ENCODE results near the gene HMBS.
"Not testable (repeated sequence)": the region's sequence is repeated elsewhere in the genome, so short reads cannot be mapped to it uniquely, and the experiment has no call there.

Gene HMBS

DNA sequence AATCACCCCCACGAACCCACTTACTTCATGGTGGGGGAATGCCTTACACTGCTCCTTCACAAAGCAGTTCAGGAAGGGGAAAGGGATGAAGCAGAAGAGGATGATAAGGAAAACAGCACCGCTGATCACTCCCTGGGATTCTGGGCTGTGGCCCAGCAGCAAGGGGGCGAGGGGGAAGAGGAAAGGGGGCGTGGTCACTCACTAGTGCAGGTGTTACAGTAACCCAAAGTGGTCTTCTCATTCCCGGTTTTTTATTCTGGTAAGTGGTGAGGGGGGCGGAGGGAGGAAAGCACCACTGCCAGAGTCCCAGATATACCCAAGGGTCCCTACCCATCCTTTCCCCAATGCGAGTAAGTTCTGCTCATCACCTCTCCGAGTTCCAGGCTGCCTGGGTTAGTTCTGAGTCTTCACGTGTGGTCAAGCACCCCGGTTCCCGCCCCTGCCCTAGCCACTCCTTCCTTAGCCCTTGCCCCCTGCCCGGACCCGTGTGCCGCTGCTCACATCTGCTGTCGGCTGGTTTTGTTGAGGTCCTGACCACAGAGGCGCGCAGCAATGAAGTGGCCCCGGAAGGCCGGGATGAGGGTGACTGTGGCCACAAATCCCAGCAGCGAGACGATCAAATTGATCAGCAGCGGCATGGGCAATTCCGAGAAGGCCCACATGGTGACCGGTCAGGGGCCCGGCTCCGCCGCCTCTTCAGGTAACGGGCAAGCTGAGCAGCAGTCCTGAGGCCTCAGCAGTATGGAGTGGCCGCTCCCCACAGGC lies 16.5 kb downstream of the HMBS start:
- DNase-seq (ENCODE audit: low spot score): no peak

DNA sequence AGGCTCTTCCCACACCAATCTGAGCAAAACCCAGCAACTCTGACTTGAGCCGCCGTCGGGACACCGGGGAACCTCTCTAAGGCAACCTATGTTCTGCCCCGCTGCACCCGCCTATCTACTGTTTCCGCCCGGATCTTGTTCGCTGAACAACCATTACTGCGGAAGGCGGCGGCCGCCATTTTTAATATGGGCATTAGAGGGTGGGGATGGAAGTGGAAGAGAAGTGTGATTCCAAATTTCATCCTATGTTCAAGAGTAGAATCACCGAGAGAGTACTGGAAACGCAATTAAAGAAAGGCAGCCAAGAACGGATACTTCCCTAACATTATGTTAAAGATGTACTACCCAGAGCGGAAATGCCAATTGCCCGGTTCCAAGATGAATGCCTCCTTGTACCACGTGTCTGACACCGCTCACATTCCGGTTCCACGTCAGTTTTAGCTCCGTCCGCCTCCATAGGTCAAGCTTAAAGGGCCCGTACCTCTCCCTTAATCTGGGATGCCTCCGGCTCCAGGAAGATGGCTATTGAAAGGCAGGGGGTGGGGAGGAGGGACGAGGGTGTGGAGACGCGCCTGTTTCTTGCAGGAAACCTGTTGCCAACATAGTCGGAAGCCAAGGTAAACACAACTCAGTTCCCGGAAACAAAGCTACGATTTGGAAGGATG lies 17.2 kb downstream of the HMBS start, which contains the start of gene DPAGT1:
Gene DPAGT1, minus strand, starts transcription at position 95 of the 665 bp plus-strand sequence. CDS start 198 bp downstream, outside the sequence.
- DNase-seq (ENCODE audit: low spot score): peak; percentile 69

DNA sequence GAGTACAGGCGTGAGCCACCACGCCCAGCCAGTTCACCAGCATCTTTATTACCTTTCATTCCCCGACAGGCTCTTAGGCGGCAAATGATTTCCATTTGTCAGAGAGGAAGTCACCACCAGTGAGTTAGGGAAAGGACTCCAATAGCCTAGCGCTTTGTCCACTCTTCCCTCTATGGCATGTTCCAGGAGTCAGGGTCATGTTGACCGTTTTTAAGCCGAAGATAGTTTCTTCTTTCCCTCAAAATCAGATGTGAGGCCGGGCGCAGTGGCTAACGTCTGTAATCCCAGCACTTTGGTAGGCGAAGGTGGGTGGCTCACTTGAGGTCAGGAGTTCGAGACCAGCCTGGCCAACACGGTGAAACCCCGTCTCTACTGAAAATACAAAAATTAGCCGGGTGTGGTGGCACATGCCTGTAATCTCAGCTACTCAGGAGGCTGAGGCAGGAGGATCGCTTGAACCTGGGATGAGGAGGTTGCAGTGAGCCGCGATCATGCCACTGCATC lies 18.5 kb downstream of the HMBS start:
- DNase-seq (ENCODE audit: low spot score): not testable (repeated sequence)

DNA sequence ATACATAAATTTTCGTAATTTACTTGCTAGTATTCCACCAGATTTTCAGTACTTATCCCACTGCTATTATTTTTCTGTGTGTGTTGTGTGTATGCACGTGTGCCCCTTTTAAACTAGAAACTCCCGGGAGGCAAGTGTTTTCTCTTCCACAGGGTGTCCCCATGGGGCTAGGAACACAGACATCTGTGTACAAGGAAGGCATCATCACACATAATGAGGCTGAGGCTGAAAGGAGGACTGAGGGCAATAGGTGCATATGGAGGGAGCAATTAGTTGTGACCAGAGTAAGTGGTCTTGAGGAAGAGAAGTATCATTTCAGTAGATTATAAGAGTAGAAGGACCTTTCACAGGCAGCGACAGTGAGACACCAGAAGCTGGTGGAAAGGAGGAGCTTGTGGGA lies 19.1 kb downstream of the HMBS start:
- no peak for DNase-seq (ENCODE audit: low spot score)

DNA sequence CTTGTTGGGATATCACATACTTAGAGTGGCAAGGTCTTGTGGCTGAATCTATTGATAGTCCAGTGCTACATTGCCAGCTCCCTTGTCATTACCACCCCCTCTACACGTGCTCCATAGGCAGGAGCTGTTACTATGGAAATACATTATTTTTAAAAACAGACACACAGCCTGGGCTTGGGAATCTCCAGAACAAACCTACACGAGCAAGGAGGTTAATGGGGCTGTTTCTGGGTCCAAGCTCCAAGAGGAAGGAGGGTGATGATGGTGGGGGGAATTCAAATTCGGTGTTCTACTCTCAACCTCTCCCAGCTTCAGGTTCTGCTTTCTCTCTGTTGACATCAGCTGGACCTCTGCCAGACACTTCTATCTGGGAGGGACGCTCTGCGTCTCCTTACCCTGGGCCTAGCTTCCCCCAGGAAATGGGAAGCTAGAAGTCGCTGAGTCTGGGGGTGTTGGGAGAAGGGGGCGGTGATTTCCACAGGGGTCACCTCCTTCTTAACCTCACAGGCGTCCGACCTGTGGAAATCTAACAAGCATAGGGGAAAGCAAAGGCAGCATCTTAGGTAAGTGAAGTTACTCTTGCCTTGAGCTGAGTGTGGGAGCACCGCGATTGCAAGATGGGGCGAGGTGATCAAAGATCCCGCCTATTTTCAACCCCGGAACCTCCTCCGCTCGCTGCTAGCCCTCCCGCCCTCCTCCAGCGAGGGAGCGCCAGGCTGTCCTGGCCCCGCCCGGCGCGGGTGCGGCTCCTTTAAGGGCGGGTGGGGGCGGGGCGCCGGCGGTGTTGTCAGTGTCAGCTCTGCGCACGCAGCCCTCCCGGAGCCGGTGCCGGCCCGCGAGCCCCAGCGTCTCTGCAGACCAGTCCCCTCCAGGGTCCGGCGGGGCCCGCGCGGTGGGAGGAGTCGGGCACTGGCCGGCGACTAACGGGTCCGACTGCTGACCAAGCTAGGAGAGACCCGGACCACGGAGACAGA lies 22.2 kb downstream of the HMBS start, which contains the start of gene C2CD2L:
Gene C2CD2L, plus strand, starts transcription at position 781 of the 974 bp plus-strand sequence. CDS start 398 bp downstream, outside the sequence.
- peak; percentile 93 for DNase-seq (ENCODE audit: low spot score)

DNA sequence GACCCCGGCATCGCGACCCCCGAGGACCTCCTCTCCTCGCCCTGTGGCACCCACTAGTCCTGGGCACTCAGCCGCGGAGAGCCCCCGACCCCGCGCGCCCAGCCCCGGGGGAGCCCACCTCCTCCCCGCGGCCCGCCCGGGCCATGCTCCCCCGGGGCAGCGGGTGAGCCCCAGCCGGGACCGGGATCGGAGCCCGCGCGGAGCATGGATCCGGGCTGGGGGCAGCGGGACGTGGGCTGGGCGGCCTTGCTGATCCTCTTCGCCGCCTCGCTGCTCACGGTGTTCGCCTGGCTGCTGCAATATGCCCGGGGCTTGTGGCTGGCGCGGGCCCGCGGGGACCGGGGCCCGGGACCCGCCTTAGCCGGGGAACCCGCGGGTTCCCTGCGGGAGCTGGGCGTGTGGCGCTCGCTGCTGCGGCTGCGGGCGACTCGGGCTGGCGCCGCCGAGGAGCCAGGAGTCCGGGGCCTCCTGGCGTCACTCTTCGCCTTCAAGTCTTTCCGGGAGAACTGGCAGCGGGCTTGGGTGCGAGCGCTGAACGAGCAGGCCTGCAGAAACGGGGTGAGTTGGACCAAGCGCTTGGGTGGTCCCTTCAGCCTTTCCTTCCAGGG lies 23.0 kb downstream of the HMBS start:
- peak; percentile 36 for DNase-seq (ENCODE audit: low spot score)

DNA sequence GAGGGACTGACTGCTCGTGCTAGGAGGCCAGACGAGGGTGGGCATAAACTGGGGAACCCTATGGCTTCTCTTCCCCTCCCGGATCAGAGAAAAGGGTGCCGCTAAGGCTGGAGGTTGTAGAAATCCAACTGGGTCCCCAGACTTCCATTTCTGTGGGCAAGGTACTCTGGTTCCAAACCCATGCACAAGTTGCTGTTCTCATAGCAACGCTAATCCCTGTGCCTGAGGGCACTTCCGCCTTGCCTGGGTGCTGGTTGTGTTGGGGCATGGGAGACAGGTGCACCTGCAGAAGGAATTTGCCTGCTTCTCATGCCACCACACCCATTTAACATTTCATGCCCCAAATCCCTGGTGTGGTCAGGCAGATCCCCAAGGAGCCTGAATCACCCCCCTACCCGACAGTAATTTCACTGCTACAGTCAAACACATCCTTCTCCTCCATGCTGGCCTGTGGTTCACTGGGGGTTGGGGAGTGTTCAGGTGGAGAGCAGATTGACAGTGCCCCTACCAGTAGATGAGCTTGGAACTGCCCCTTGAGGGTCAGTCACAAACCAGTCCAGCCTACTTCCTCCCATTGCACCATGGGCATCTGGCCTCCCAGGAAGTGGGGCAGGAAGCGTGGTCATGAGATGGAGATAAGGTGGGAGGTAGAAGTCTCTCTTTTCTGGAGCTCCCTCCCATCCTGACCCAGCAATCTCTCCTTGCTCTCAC lies 23.6 kb downstream of the HMBS start:
- peak; percentile 69 for DNase-seq (ENCODE audit: low spot score)

DNA sequence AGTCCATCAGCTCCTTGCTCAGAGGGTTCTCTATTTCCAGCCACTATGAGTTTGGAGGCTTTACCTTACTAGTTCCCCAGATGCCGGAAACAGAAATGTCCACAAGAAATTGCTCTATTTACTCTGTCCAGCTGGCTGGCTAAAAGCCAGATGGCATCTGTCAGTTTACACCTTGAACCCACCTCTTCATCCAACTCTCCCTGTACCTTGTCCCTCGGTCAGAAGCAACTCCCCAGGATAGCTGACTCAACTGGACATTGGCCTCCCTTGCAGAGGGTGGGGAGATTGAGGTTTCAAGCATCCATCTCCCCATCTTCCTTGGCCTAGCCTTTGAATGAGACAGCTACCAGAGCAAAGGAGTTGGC lies 24.2 kb downstream of the HMBS start:
- DNase-seq (ENCODE audit: low spot score): no peak

DNA sequence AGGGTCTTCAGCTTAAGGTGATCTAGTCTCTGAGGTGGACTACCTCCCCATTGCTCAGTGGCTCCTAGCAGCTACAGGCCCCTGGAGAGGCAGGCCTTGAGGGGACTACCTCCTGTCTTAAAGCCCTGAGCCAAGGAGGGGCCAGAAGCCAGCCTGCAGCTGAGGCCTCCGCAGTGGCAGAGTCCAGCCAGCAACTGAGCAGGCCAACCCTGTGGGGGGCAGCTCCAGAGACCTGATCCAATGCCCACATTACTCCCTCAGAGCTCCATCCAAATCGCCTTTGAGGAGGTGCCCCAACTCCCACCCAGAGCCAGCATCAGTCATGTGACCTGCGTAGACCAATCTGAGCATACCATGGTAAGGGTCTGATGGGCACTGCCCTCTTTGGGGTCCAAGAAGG lies 25.2 kb downstream of the HMBS start:
- DNase-seq (ENCODE audit: low spot score): no peak

DNA sequence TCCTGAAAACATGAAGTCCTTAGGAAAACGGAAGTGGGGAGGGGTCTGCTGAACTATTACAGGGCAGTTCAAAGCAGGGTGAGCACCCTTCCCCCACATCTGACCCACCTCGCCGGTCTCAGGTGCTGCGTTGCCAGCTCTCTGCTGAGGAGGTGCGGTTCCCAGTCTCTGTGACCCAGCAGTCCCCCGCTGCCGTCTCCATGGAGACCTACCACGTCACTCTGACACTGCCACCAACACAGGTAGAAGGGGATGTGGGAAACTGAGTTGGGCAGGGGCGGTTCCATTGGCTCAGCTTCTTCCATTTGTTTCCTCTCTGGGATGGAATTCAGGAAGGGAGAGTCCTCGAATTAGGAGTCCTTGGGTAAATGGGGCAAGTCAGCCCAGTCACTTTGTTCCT lies 25.8 kb downstream of the HMBS start:
- no peak for DNase-seq (ENCODE audit: low spot score)

DNA sequence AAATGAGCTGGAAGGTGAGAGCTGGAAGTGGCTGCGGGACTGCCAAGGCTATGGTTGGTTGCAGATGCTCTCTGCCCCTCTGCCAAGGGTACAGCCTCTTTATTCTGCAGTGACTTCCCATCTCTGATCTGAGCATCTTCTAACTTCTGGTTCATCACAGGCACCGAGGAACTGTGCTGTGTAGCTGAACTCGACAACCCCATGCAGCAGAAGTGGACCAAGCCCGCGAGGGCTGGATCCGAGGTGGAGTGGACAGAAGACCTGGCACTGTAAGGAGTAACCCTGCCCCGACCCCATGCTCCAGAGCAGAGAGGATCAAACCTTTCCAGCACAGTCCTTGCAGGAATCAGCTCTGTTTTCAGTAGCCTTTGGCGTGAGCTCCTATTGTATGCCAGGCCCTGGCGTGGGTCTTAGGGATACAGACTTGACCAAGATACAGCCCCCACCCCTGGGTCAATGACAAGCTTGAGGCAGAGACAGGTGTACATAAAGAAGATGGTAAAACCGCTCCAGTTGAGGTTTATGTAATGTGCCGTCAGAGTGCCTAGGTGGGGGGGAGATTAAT lies 26.8 kb downstream of the HMBS start:
- no peak for DNase-seq (ENCODE audit: low spot score)

DNA sequence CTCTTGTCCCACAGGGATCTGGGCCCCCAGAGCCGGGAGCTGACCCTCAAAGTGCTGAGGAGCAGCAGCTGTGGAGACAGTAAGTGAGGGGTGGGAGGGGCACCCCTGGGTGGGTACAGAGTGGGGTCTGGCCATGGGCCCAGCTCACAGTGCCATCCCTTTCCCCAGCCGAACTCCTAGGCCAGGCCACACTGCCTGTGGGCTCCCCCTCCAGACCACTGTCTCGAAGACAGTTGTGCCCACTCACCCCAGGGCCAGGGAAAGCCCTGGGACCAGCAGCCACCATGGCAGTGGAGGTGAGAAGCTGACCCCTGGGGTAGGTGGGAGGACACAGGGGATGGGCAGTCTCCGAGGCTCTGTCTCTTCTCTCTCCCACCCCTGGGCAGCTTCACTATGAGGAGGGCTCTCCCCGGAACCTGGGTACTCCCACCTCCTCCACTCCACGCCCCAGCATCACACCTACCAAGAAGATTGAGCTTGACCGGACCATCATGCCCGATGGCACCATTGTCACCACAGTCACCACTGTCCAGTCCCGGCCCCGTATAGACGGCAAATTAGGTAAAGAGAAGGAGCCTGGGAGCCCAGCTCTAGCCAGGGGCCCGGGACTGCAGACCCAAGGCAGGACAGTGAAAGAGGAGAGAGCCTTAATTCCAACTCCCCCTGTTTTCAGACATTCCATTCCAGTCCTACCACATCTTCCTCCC lies 27.8 kb downstream of the HMBS start:
- DNase-seq (ENCODE audit: low spot score): no peak

DNA sequence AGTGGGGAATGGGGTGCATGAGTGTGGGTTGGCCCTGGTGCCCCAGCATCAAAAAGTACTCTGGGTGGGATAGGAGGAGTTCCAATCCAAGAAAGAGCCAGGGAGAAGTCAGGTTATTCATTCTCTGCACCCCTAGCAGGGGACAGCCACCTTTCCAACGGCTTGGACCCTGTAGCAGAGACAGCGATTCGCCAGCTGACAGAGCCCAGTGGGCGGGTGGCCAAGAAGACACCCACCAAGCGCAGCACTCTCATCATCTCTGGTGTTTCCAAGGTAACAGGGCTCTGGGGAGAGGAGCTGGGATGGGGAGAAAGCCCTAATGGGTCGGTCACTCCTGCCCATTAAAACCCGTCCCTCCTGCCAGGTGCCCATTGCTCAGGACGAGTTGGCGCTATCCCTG lies 29.0 kb downstream of the HMBS start:
- DNase-seq (ENCODE audit: low spot score): no peak

DNA sequence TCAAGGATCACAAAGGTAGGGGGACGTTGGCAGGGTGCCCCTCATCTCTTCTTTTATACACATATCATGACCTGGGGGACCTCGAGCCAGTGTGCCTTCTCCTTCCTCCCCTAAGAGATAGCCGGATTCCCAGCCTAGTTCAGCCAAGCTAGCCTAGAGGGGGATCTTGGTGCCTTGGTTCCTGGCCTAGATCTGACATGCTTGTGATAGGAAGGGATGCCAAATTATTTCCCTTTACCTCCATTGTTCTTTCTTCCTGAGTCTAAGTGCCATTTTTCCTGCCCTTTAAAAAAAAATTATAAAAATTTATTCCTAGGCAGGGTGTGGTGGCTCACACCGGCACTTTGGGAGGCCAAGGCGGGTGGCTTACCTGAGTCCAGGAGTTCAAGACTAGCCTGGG lies 29.7 kb downstream of the HMBS start:
- no peak for DNase-seq (ENCODE audit: low spot score)

DNA sequence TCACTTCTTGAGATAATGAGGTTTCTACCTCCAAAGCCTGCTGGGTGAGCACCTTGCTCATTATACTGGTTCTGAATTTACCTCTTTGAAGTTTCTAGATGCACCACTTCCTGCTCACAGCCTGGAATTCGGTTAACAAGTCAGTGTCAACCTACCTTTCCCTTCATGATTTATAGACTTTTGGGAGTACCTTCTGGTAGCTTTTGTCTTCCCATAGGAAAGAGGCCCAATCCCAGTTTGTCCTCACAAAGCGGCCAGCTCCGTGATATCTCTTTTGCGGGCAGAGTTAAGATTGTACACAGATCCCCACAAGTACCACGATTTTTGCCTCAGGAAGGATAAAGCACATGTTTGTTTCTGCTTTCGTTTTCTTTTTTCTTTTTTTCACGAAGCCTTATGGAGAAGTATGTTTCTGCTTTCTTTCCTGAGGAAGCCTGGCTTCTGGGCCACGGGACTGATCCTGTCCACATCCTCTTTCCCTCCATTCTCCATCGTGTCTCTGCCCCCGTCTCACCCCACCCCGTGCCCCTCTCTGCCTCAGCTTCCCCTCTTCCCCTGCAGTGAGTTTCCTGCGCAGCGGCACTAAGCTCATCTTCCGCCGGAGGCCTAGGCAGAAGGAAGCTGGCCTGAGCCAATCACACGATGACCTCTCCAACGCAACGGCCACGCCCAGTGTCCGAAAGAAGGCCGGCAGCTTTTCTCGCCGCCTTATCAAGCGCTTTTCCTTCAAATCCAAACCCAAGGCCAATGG lies 31.0 kb downstream of the HMBS start:
- no peak for DNase-seq (ENCODE audit: low spot score)

DNA sequence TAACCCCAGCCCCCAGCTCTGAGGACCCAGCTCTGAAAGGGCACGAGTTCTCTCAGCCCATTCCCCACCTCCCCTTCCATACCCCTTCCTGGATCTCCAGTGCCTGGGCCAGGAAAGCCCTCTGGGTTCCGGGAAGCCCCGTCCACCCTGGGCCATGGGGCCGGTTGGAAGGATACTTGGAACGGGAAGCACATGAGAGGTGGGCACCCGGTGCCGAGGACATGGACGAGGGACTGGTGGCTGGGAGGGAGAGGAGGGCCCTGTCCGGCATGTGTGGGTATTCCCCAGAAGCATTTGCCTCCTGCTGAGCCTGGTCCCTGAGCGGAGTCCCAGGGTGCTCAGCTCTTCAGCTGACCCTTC lies 31.5 kb downstream of the HMBS start:
- DNase-seq (ENCODE audit: low spot score): no peak

DNA sequence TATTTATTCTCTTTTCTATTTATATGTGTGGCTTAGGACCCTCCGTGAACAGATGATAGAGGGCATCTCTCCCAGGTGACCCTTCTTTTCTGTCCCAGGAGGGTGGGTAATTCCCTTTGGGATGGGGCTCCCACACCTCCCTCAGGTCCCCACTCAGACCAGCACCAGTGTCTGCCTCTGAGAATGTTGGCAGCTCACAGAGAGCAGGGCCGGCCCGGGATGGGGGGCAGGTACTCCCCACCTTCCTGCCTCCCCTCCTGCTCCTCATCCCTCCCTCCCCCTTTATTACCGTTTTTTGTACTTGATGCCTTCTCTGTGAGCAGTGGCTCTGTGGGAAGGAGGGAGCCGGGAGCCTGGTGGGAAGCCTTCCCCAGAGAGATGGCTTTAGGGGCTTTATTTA lies 31.9 kb downstream of the HMBS start:
- DNase-seq (ENCODE audit: low spot score): no peak

DNA sequence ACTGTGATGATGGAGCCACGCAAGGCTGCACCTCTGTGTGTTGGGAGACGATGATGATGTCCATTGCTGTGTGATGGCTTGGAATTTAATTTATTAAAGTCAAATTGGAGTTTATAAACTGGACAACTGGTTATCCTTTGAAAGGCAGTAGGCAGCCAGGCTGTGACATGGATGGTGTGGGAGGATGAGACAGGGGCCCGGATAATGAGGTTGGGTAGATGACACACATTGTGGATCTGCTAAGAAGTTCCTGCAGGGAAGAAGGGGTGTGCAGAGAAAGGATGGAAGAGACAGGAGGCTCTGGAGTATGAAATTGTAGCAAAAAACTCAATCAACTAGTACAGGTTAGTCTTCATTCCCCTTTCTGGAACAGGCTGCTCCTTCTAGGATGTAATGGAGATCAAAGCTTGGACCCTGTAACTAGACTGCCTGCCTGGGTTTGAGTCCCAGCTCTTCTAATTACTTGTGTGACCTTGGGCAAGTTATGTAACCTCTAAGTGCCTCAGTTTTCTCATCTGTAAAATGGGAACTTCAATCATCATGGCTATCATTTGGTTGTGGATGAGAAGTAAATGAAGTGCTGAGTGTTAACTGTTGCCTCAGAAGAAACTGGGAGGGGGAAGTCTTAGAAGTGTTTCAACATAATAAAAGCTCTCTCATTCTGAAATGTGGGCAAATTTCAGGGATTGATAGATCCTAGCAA lies 32.5 kb downstream of the HMBS start:
- no peak for DNase-seq (ENCODE audit: low spot score)

DNA sequence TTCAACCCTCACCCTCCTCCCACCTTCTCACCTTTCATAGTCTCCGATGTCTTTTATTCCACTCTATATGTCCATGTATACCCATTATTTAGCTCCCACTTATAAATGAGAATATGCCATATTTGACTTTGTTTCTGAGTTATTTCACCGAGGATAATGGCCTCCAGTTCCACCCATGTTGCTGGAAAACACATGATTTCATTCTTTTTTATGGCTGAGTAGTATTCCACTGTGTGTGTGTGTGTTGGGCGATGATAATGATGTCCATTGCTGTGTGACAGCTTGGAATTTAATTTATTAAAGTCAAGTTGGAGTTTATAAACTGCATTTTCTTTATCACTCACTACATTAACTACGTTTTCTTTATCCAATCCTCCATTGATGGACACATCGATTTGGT lies 33.5 kb downstream of the HMBS start:
- no peak for DNase-seq (ENCODE audit: low spot score)
